ENCODE results near the gene CELF4. TPM values are rescaled to one million over a fixed set of nuclear protein-coding genes. Genes with fewer than 3 reads are reported as not detected.

The CELF4 gene
- total RNA-seq, 2 donors from 2014 or later: 1.4 TPM; not detected in 1

DNA sequence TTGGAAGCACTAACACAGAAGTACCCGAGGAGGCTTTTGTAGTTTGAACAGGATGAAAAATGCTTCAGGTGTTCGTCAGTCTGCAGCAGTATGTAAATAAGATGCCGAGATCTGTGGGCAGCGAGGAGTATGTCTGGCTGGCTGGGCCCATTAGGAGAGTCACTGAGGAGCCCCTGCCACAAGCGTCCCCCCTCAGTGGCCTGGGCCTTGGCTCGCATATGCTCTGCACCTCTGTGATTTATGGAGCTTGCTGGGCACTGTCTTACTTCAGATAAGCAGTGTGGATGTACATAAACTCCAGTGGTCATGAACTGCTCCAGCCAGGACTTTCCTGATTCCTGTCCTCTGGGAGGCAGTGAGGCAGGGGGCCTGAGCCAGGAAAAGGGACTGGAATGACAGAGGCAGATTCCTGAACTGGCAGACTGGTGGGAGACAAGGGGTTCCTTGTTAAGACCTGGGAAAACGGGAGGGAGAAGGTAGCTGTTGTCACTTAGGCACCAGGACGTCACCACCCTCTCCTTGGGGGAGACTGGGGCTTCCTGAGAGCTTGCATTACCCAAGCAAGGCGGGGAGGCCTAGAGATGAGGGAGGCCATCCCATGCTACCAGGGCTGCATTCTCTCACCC lies 46.0 kb downstream of the CELF4 start:
- no peaks in the 10 kb centered on the region for H3K36me3 ChIP-seq
- no peak for TF ChIP-seq CTCF (IDR thresholded peaks at IDR 0.05)
- H3K27ac ChIP-seq: no peak overlapping the region
- H3K9me3 ChIP-seq: no peaks in the 10 kb centered on the region
- DNase-seq: no peak
- H3K9ac ChIP-seq (ENCODE audit: low read depth in 2 of 2, low read length in 2 of 2): no peak overlapping the region
- no peak overlapping the region for H3K4me3 ChIP-seq
- intact Hi-C loops (cut with DNase I): no loop called here
- no peaks in the 10 kb centered on the region for H3K4me1 ChIP-seq
- H3K27me3 ChIP-seq: peaks cover 7% of the 10 kb centered on the region

GRCh38 chr18:37516361-37516853 lies 49.2 kb downstream of the CELF4 start:
- no peaks in the 10 kb centered on the region for H3K9me3 ChIP-seq
- TF ChIP-seq CTCF (IDR thresholded peaks at IDR 0.05): no peak
- H3K4me3 ChIP-seq: no peak overlapping the region
- H3K27ac ChIP-seq: no peak overlapping the region
- H3K4me1 ChIP-seq: no peaks in the 10 kb centered on the region
- H3K27me3 ChIP-seq: no peaks in the 10 kb centered on the region
- intact Hi-C loops (cut with DNase I): no loop called here
- H3K9ac ChIP-seq (ENCODE audit: low read depth in 2 of 2, low read length in 2 of 2): no peak overlapping the region
- no peaks in the 10 kb centered on the region for H3K36me3 ChIP-seq
- DNase-seq: no peak

DNA sequence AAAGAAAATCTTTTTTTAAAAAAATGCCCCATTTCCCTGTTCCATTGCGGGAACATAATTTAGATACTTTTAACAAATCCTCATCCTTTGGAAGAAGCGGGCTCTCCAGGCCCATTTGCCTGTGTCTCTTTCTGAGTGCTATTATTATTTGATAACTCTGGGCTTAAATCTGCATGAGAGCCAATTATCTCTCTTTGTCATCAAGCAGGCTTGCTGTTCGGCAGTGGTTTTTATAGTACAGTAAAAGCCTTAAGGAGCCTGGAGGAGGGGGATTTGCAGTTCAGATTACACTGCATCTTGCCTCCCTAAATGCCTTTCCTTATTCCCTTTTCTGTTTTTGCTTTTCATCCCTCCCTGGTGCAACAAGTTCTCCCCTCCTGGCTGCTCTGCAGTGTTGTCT lies 50.6 kb downstream of the CELF4 start:
- Histone ChIP-seq H3K4me1 (no peaks in the 10 kb centered on the region), H3K4me3 (no peak overlapping the region), H3K27ac (no peak overlapping the region), H3K27me3 (no peaks in the 10 kb centered on the region), H3K36me3 (no peaks in the 10 kb centered on the region), H3K9ac (ENCODE audit: low read depth in 2 of 2, low read length in 2 of 2) (no peak overlapping the region), H3K9me3 (no peaks in the 10 kb centered on the region)
- no peak for TF ChIP-seq CTCF (IDR thresholded peaks at IDR 0.05)
- intact Hi-C loops (cut with DNase I): no loop called here
- no peak for DNase-seq

DNA sequence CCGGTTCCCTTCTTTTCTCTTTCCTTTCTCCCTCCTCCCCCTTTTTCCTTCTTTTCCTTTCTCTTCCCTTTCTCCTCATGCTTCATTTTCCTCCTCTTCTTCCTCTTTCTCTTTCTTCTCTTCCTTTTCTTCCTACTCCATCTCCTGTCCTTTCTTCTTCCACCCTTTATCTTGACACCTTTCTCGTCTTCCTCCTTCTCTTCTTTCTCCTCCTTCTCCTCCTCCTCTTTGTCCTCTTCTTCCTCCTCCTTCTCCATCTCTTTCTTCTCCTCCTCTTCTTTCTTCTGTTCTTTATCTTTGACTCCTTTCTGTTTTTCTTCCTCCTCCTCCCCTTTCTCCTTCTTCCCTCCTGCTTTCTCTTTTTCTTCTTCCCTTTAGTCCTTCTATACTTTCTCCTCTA lies 53.2 kb downstream of the CELF4 start:
- Histone ChIP-seq H3K9me3 (no peaks in the 10 kb centered on the region), H3K27me3 (no peaks in the 10 kb centered on the region), H3K36me3 (no peaks in the 10 kb centered on the region)

GRCh38 chr18:37511721-37512298 lies 53.8 kb downstream of the CELF4 start:
- DNase-seq: no peak

More for the DNA sequence above, 53.2 kb downstream of the CELF4 start:
- TF ChIP-seq CTCF (IDR thresholded peaks at IDR 0.05): no peak
- no peak overlapping the region for H3K9ac ChIP-seq (ENCODE audit: low read depth in 2 of 2, low read length in 2 of 2)
- no peaks in the 10 kb centered on the region for H3K4me1 ChIP-seq
- no peak overlapping the region for H3K27ac ChIP-seq
- H3K4me3 ChIP-seq: no peak overlapping the region
- no peak for DNase-seq
- intact Hi-C loops (cut with DNase I): no loop called here

More at GRCh38 chr18:37511721-37512298, 53.8 kb downstream of the CELF4 start:
- intact Hi-C loops (cut with DNase I): no loop called here
- no peaks in the 10 kb centered on the region for H3K9me3 ChIP-seq
- no peaks in the 10 kb centered on the region for H3K4me1 ChIP-seq
- no peaks in the 10 kb centered on the region for H3K27me3 ChIP-seq
- no peak for TF ChIP-seq CTCF (IDR thresholded peaks at IDR 0.05)
- H3K4me3 ChIP-seq: no peak overlapping the region
- H3K36me3 ChIP-seq: no peaks in the 10 kb centered on the region
- no peak overlapping the region for H3K9ac ChIP-seq (ENCODE audit: low read depth in 2 of 2, low read length in 2 of 2)
- H3K27ac ChIP-seq: no peak overlapping the region

Data from colonic mucosa (tissue), 4 donors.